Measurements from ENCODE around the gene CPT1A.

The CPT1A gene

GRCh38 chr11:68778205-68778604, 63.5 kb downstream of the CPT1A start:
- TF ChIP-seq NFIC (IDR thresholded peaks at IDR 0.05) (no peak), TEAD4 (IDR thresholded peaks at IDR 0.05) (no peak), FOXM1 (IDR thresholded peaks at IDR 0.05; ENCODE audit: borderline replicate concordance, low read depth) (no peak), EP300 (IDR thresholded peaks at IDR 0.05; ENCODE audit: borderline replicate concordance) (no peak), RAD21 (IDR thresholded peaks at IDR 0.05; ENCODE audit: low read depth) (no peak), MAX (IDR thresholded peaks at IDR 0.05) (no peak), REST (IDR thresholded peaks at IDR 0.05; ENCODE audit: low read depth) (no peak), ZBTB7A (IDR thresholded peaks at IDR 0.05; ENCODE audit: low read depth) (no peak), YY1 (IDR thresholded peaks at IDR 0.05; ENCODE audit: low read depth) (no peak), CREB1 (IDR thresholded peaks at IDR 0.05; ENCODE audit: low read depth) (no peak), USF1 (IDR thresholded peaks at IDR 0.05) (no peak), EGR1 (IDR thresholded peaks at IDR 0.05) (no peak), TCF12 (IDR thresholded peaks at IDR 0.05; ENCODE audit: low read depth) (no peak)

- TF ChIP-seq ZBTB7A (IDR thresholded peaks at IDR 0.05; ENCODE audit: low read depth) (no peak), USF1 (IDR thresholded peaks at IDR 0.05) (no peak), REST (IDR thresholded peaks at IDR 0.05; ENCODE audit: low read depth) (no peak), MAX (IDR thresholded peaks at IDR 0.05) (no peak), CREB1 (IDR thresholded peaks at IDR 0.05; ENCODE audit: low read depth) (no peak), YY1 (IDR thresholded peaks at IDR 0.05; ENCODE audit: low read depth) (no peak), NFIC (IDR thresholded peaks at IDR 0.05) (no peak), RAD21 (IDR thresholded peaks at IDR 0.05; ENCODE audit: low read depth) (no peak), EP300 (IDR thresholded peaks at IDR 0.05; ENCODE audit: borderline replicate concordance) (no peak)
Measured at GRCh38 chr11:68776442-68777235, 65.1 kb downstream of the CPT1A start.

GRCh38 chr11:68775951-68776388, 65.7 kb downstream of the CPT1A start:
- TF ChIP-seq FOXM1 (IDR thresholded peaks at IDR 0.05; ENCODE audit: borderline replicate concordance, low read depth) (no peak), TAF1 (IDR thresholded peaks at IDR 0.05; ENCODE audit: low read depth) (no peak), NFIC (IDR thresholded peaks at IDR 0.05) (peak; percentile 56), YY1 (IDR thresholded peaks at IDR 0.05; ENCODE audit: low read depth) (no peak), REST (IDR thresholded peaks at IDR 0.05; ENCODE audit: low read depth) (no peak), USF1 (IDR thresholded peaks at IDR 0.05) (no peak), ZBTB7A (IDR thresholded peaks at IDR 0.05; ENCODE audit: low read depth) (no peak), CEBPB (IDR thresholded peaks at IDR 0.05) (no peak), MAX (IDR thresholded peaks at IDR 0.05) (0 out of 2 replicates have a peak, but pooled peaks have one; percentile 20), EP300 (IDR thresholded peaks at IDR 0.05; ENCODE audit: borderline replicate concordance) (peak; percentile 54; the same call in 1 of the 2 replicates), CREB1 (IDR thresholded peaks at IDR 0.05; ENCODE audit: low read depth) (no peak), TEAD4 (IDR thresholded peaks at IDR 0.05) (peak; percentile 55), TCF12 (IDR thresholded peaks at IDR 0.05; ENCODE audit: low read depth) (peak; percentile 56; the same call in 1 of the 2 replicates), EGR1 (IDR thresholded peaks at IDR 0.05) (no peak), RAD21 (IDR thresholded peaks at IDR 0.05; ENCODE audit: low read depth) (no peak)
